Large intestine (tissue), 3 donors: Measurements from ENCODE around the gene ZNRF3. TPM values are rescaled to one million over a fixed set of nuclear protein-coding genes. Genes with fewer than 3 reads are reported as not detected.
"Not testable (repeated sequence)": the region's sequence is repeated elsewhere in the genome, so short reads cannot be mapped to it uniquely, and the experiment has no call there.

Source experiments
- DNase-seq, 2 donors: peaks; one replicate each; pipeline versions ENCODE4 v3.0.0 to v3.0.0-alpha.2; 2013
- H3K27ac ChIP-seq: one replicate; pipeline ENCODE4 v1.5.1; 2013; ENCODE audit warnings: low read length
- H3K27me3 ChIP-seq: 2 replicates; pipeline ENCODE4 v1.6.1; 2013; ENCODE audit warnings: low read length; ENCODE audit not compliant: control insufficient read depth, insufficient read depth
- H3K36me3 ChIP-seq: 2 replicates; pipeline ENCODE4 v1.6.1; 2013; ENCODE audit warnings: low read length; ENCODE audit not compliant: control insufficient read depth, insufficient read depth
- H3K4me1 ChIP-seq: one replicate; pipeline ENCODE4 v1.6.1; 2013; ENCODE audit warnings: low read length; ENCODE audit not compliant: control insufficient read depth, insufficient read depth
- H3K4me3 ChIP-seq: one replicate; pipeline ENCODE4 v1.5.1; 2013; ENCODE audit warnings: low read length
- H3K9me3 ChIP-seq: one replicate; pipeline ENCODE4 v1.6.1; 2013; ENCODE audit warnings: mild to moderate bottlenecking, low read depth, low read length, moderate library complexity; ENCODE audit not compliant: control insufficient read depth
- WGBS: methylation state at CpG from one replicate; pipeline ENCODE4 v1.1.5; 2013; ENCODE audit warnings: low lambda C conversion rate; ENCODE audit not compliant: insufficient coverage; 5-methylcytosine and 5-hydroxymethylcytosine counted together
- polyA plus RNA-seq: library from polyadenylated mRNA; unstranded; fragments of 120-200 nt; gene quantifications from one replicate; pipeline ENCODE4 v1.2.1, GENCODE V29; 2013

ZNRF3 gene
- polyA plus RNA-seq, 1 donor, result 8.2 TPM

DNA sequence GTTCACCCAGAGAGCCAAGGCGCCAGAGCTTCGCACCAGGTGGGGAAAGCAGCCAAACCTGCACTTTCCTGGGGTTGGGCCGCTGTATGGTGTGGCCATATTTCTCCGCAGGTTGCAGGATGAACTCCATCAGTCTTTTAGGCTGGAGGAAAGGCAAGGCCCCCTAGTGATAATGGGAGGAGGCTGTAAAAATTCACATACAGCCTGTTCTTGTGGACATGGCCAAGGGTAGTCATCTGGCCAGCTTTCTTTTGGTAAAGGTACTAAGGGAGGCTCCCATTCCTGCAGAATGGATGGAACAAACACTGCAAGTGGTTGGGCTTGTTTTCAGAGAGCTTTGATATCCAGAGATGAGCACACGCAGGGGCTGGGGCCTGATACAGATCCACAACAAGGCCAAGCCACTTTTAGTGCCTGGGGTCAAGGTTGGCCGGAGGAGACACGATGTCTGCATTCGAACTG lies 148.7 kb downstream of the ZNRF3 start:
- Histone ChIP-seq H3K27me3 (no peaks in the 10 kb centered on the region), H3K36me3 (no peaks in the 10 kb centered on the region), H3K4me1 (peaks cover 43% of the 10 kb centered on the region), H3K9me3 (no peaks in the 10 kb centered on the region), H3K27ac (peak overlapping the region; percentile 63), H3K4me3 (no peak overlapping the region)
- no peak for DNase-seq
- no CpG with 5 or more reads among the region's 8 CpGs for WGBS

DNA sequence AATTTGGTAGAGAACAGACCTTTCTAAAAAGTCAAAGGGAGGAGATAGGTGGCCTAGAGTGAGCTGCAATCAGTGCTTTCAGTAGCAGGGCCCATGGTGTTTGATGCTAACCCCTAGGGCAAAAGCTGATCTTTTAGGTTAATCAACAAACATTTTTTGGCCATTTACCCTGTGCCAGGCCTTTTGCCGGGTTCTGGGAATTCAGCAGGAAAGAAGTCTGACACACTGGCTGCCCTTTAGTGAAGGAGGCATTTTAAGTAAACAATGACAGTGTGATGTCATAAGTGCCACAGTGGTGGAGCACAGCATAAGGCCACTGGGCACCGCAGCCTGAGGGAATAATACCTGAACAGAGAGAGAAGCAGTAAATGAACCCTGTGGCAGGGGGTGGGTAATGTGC lies 149.2 kb downstream of the ZNRF3 start:
- no CpG with 5 or more reads among the region's 2 CpGs for WGBS
- H3K36me3 ChIP-seq, result no peaks in the 10 kb centered on the region

DNA sequence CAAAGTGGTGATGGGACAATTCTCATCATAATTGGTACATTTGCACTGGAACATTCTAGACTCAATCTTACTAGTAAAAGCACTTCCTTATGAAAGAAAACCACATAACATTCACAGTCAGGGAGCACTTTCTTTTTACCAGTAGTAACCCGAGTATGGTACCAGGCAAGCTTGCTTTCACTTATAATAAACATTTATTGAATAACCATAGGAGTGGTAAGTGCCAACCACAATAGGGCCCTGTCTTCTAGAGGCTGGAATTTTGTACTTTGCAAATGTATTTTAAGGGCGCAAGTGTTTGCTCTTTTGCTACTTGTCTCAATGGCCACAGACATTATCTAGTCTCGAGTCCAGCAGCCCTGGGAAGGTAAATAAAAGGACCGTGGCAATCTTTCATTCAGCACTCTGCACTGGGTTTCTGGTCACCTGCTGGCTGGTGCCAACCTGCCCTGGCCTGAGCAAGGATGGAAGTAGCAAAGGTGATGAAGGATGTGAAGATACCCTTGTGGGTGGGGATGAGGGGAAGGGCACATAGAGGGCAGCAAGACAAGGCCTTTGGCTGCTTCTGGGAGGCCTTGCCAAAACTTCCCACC lies 154.1 kb downstream of the ZNRF3 start:
- Histone ChIP-seq H3K4me1 (peaks cover 6% of the 10 kb centered on the region), H3K27me3 (no peaks in the 10 kb centered on the region), H3K9me3 (no peaks in the 10 kb centered on the region), H3K4me3 (no peak overlapping the region), H3K36me3 (peaks cover 3% of the 10 kb centered on the region), H3K27ac (no peak overlapping the region)
- WGBS, result no CpG with 5 or more reads among the region's 4 CpGs
- no peak for DNase-seq

More for the DNA sequence above, 149.2 kb downstream of the ZNRF3 start:
- no peaks in the 10 kb centered on the region for H3K27me3 ChIP-seq
- no peaks in the 10 kb centered on the region for H3K9me3 ChIP-seq
- no peak overlapping the region for H3K4me3 ChIP-seq
- H3K27ac ChIP-seq, result no peak overlapping the region
- no peak for DNase-seq
- peaks cover 43% of the 10 kb centered on the region for H3K4me1 ChIP-seq

DNA sequence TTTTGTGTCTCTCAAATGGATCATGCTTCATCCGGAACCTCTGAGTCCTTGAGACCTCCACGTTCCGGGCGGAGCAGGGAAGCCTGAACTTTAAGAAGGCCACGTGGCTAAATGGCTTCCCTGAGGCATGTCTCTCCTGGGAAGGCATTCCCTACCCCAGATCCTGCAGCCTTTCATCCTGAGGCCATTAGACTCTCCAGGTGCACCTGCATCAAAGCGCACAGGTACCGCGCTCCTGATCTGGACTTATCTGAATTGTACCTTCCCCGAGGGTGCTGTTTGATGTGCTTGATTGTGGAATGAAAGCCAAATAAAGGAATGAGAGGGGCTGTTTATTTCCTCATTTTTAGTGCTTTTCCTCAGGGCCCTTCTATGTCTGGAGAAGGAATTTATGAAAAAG lies 155.8 kb downstream of the ZNRF3 start:
- Histone ChIP-seq H3K9me3 (no peaks in the 10 kb centered on the region), H3K27ac (peak overlapping the region; percentile 1), H3K4me1 (peaks cover 3% of the 10 kb centered on the region), H3K4me3 (no peak overlapping the region), H3K36me3 (peaks cover 11% of the 10 kb centered on the region), H3K27me3 (no peaks in the 10 kb centered on the region)
- DNase-seq, result peak in 1 of 2 donors; percentile 43
- no CpG with 5 or more reads among the region's 9 CpGs for WGBS

DNA sequence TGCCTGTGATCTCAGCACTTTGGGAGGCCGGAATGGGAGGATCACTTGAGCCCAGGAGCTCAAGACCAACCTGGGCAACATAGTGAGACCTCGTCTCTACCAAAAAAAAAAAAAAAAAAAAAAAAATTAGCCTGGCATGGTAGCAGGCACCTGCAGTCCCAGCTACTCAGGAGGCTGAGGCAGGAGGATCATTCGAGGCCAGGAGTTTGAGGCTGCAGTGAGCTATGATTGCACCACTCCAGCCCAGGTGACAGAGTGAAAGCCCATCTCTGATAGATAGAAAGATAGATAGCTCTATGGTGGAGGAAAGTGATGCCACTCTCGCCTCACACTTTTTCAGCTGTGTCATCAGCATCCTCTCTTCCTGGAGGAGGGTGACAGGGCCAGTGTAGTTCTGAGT lies 156.3 kb downstream of the ZNRF3 start:
- WGBS, result 100% methylated on average over 1 of the region's 4 CpGs
- H3K36me3 ChIP-seq, result peaks cover 16% of the 10 kb centered on the region
- not testable (repeated sequence) for H3K27ac ChIP-seq, DNase-seq, H3K27me3 ChIP-seq, H3K4me1 ChIP-seq, H3K4me3 ChIP-seq, H3K9me3 ChIP-seq

DNA sequence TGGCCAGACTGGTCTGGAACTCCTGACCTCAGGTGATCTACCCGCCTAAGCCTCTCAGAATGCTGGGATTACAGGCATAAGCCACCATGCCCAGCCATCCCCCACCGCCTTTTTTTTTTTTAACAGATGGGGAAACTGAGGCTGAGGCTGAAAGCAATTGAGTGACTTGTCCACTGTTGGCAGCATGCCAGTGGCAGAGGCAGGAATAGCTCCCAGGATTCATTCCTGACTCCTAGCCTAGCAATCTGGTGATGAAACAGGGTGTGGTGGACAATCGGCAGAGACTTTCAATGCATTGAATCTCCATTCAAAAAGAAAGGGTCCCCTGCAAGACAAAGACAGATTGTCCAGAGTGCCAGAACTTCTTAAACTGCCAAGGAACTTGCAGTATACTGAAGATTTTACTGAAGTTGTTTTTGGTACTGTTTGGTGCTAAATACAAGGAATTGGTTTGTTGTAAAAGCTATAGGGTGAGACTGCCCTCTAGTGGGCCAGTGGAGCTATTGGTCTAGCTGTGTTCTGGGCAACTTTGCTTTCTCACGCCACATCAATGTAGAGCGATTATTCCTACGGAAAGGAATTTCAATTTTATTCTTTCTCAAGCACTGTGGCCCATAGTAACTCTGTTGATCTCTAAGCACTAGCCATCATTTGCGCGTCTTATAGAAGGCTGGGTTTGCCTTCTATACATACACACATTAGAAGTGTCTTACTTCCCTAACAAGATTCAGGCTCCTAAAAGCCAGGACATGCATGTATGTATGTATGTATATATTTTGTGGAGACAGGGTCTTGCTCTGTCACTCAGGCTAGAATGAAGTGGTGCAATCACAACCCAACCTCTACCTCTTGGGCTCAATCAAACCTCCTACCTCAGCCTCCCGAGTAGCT lies 157.3 kb downstream of the ZNRF3 start:
- peaks cover 20% of the 10 kb centered on the region for H3K36me3 ChIP-seq
- no peaks in the 10 kb centered on the region for H3K9me3 ChIP-seq
- H3K4me1 ChIP-seq, result peaks cover 3% of the 10 kb centered on the region
- no peak overlapping the region for H3K27ac ChIP-seq
- no peaks in the 10 kb centered on the region for H3K27me3 ChIP-seq
- WGBS, result no CpG with 5 or more reads among the region's 9 CpGs
- H3K4me3 ChIP-seq, result no peak overlapping the region
- DNase-seq, result peak; percentile 61 to 71

DNA sequence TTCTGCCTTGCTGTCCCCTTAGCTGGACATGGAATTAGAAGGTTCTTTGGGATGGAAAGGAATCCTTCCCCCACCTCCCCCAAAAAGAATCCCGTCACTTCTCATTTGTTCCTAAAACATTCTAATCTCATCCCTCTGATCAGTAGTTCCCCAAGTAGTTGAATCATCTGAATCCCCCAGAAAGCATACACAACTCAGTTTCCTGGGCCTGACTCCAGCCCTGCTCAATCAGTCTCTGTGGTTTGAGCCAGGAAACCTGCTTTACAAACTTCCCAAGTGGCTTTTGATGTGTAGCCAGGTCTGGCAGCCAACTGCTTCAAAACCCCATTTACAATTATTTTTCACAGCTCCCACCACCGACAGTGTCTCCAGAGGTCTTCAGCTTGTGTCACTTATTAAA lies 158.0 kb downstream of the ZNRF3 start:
- Histone ChIP-seq H3K4me3 (no peak overlapping the region), H3K36me3 (peaks cover 28% of the 10 kb centered on the region), H3K9me3 (no peaks in the 10 kb centered on the region), H3K4me1 (peaks cover 3% of the 10 kb centered on the region), H3K27ac (no peak overlapping the region), H3K27me3 (no peaks in the 10 kb centered on the region)
- no peak for DNase-seq
- no CpG with 5 or more reads among the region's 2 CpGs for WGBS

DNA sequence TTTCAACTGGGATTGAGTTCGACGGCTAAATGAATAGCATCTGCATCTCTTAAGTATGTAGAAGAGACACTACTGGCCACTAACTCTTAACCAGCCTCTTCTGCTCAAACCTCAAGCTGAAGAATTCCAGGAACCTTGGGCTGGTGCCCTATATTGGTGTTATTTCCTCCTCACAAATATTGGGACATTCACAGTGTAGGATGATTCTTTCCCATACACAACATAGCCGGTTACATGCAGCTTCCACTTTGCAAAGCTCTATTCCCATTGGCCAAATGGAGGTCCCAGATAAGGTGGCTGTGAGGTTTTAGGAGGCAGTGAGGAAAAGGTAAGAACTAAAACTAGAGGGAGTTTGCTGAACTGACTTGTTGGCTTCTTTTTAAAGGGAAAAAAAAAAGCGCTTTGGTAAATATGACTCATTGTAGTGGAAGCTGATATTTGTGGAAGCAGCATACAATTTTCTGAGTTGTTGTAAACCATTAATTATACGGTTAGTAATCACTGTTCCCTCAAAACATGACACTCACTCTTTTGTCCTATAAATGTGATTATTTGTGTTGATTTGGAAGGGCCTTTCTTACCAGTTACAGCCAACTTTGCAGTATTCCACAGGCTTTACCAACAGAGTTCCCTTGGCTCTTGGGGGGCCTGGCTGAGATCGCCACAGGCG lies 160.7 kb downstream of the ZNRF3 start:
- DNase-seq, result no peak
- Histone ChIP-seq H3K36me3 (peaks cover 54% of the 10 kb centered on the region), H3K4me3 (no peak overlapping the region), H3K27me3 (no peaks in the 10 kb centered on the region), H3K9me3 (no peaks in the 10 kb centered on the region), H3K4me1 (no peaks in the 10 kb centered on the region), H3K27ac (no peak overlapping the region)
- WGBS, result 100% methylated on average over 1 of the region's 7 CpGs

DNA sequence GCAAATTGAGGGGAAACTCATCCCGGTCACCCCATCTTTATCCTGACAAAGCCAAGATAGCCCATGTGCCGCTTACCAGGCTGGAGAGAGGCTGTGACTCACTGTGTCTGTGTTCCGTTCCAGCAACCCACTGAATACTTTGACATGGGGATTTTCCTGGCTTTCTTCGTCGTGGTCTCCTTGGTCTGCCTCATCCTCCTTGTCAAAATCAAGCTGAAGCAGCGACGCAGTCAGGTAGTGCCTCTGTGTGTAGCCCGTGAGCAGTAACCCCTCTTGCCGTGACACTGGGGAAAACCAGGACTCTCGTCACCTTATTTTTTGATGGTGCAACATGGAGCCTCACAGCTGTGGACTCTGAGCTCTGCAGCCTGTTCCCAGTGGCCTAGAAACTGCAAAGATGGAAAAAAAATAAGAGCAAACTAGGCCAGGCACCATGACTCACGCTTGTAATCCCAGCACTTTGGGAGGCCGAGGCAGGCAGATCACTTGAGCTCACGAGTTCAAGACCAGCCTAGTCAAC lies 161.3 kb downstream of the ZNRF3 start:
- no peaks in the 10 kb centered on the region for H3K27me3 ChIP-seq
- no CpG with 5 or more reads among the region's 13 CpGs for WGBS
- H3K4me3 ChIP-seq, result no peak overlapping the region
- H3K4me1 ChIP-seq, result no peaks in the 10 kb centered on the region
- no peak for DNase-seq
- peaks cover 61% of the 10 kb centered on the region for H3K36me3 ChIP-seq
- no peak overlapping the region for H3K27ac ChIP-seq
- H3K9me3 ChIP-seq, result no peaks in the 10 kb centered on the region
